NT2/D1 (cell line): ENCODE results near the gene TGFBRAP1.

Source experiments
- YY1 ChIP-seq: IDR thresholded peaks from 2 replicates; pipeline ENCODE4 v1.6.1; 2011; ENCODE audit not compliant: insufficient read length, insufficient read depth
- ZNF274 ChIP-seq: IDR thresholded peaks from 2 replicates; pipeline ENCODE4 v1.6.1; 2011; ENCODE audit warnings: mild to moderate bottlenecking, low read depth, low read length

DNA sequence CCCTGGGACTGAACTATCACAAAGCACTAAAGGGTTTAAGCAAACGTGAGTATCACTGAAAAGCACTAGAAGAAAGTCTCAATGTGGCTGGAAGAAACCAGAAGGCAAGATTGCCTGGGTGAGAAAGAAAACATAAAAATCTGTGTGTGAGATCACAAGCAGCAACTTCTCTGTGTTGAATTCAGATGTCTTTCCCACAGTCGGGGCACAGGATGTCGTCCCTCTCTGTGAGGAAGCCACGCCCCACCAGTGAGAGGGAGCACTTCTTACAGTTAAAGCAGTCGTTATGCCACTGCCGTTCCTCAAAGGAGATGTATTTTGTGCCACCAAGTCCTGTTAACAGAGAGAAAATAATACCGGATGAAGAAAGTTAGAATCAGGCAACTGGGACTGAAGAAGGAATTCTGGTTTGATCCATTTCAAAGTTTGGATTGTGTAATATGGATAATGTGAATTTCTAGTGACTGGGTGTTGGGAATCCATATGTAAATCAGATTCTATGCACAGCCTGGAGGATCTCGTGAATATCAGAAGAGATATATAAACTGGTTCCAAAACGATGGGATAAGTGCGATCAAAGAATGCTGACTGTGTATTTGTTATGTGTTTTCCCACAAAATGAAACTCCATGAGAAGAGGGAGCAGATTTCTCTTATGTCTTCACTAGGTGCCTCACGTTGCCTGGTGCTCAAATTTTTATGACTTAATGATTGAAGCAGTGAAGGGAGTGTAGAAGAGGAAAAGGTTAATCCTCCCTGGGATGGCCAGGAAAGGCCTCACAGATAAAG, 31.8 kb upstream of the TGFBRAP1 start:
- TF ChIP-seq ZNF274: no peak
- no peak for TF ChIP-seq YY1
